Epidermal melanocyte (primary cell): ENCODE data around the gene PIGZ.

Experiments
- DNase-seq: peaks from one replicate; pipeline ENCODE4 v3.0.0; 2011; ENCODE audit warnings: low spot score; ENCODE audit not compliant: insufficient read length

The PIGZ gene, protein sequence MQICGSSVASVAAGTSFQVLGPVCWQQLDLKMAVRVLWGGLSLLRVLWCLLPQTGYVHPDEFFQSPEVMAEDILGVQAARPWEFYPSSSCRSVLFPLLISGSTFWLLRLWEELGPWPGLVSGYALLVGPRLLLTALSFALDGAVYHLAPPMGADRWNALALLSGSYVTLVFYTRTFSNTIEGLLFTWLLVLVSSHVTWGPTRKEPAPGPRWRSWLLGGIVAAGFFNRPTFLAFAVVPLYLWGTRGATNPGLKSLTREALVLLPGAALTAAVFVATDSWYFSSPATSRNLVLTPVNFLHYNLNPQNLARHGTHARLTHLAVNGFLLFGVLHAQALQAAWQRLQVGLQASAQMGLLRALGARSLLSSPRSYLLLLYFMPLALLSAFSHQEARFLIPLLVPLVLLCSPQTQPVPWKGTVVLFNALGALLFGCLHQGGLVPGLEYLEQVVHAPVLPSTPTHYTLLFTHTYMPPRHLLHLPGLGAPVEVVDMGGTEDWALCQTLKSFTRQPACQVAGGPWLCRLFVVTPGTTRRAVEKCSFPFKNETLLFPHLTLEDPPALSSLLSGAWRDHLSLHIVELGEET

DNA sequence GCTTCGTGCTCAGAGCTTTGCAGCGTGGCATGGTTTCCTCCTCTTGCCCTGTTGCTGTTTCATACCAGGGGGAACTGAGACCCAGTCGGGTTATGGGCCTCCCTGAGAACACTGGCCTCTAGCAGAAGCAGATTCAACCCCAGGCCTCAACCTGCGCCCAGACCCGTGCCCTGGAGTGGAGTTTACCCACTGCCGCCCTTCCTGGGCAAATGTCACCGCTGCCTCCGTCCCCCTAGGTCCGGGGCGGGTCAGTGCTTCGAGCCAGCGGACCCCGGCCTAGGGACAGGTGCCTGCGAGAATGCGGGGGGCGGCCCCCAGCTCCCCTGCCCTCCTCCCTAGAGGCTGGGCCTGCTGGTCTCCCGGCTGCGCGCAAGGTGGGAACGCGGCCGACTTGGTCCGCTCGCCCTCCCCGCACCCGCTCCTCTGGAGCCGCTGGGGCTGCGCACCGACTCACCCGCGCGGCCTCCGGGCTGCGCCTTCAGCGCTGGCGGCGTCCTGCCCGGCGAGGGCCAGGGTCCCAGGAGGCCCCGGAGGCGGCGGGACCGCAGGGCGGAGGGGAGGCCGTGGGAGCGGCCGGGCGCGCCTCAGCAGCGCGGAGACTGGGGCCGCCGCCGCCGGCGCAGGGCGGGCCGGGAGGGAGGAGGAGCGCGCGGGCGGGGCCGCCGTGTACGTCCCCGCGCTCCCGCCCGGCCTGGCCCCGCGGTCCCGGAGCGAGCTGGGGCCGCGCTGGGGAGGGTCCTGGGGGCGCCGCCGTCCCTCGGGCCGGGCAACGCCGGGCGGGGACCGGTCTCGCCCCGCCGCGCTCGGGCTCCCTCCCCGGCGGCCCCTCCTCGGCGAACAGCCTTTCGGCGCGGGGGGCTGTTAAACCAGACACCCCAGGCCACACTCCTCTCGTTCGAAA, at the start of gene PIGZ:
TSS of gene PIGZ (minus strand) at position 601 of the 901 bp plus-strand sequence. CDS start 16,802 bp downstream, outside the sequence.
- DNase-seq = no peak

- no peak for DNase-seq
Observed at GRCh38 chr3:197017003-197017402, 48.4 kb upstream of the PIGZ start.

DNA sequence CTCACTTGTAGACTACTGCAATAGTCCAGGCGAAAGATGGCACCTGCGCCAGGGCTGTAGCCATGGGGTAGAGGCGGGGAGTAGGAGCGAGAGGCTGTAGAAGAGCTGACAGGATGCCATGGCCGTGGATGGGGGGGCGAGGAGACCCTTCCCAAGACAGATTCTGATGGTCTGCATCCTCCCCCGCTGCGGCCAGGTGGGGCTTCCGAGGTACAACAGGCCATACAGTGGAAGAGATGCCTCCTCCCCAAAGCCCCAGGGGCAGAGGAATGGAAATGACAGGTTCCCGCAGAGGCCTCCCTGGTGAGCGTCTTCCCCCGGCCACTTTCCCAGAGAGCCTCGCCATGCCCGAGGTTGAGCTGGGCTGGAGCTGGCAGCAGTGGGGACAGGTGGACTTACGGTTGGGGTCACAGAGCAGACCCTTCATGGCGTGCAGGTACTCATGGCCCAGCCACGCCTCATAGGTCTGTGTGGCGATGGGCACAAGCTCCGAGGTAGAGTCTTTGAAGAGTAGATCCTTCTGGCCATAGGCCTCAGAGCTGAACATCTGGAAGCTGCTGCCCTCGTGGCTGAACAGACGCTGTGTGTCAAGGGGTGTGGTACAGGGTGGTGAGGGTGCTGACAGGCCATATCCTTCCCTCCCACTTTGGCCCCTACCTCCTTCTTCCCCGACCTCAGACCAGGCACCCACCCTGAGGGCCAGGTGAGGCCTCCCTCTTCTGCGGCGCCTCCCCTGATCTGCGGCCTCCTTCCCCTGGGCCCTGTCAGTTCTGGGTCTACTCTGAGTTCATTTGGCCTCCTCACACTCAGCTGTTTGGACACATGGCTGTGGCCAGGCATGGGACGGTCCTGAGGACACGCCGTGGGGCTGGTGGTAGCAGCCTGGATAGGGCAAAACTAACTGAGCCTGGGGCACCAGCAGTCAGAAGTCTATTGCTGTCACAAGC, 47.4 kb upstream of the PIGZ start:
- no peak for DNase-seq

DNA sequence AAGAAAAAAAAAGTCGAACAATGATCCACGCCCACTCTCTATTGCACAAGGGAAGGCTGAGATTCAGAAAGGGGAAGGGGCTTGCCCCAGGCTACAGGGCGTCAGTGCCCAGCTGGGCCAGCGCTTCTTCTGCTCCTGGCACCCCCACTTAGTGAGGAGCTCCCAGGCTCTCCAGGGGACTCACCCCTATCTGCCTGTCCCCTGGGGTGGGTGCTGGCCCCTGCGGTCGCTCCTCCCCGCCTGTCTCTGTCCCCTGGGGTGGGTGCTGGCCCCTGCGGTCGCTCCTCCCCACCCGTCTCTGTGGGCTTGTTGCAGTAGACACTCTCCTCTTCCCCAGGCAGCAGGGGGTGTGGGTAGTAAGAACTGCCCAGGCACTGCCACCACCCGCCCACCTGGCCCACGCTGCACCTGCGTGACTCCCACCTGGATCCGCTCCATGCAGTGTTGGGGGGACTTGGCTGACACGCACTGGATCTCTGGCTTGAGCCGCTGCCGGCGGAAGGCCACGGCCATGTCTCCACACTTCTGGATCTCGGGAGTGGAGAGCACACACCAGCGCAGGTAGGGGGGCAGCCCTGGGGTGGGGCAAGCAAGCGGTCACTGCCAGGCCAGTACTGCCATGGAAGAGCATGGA, 46.4 kb upstream of the PIGZ start:
- no peak for DNase-seq

DNA sequence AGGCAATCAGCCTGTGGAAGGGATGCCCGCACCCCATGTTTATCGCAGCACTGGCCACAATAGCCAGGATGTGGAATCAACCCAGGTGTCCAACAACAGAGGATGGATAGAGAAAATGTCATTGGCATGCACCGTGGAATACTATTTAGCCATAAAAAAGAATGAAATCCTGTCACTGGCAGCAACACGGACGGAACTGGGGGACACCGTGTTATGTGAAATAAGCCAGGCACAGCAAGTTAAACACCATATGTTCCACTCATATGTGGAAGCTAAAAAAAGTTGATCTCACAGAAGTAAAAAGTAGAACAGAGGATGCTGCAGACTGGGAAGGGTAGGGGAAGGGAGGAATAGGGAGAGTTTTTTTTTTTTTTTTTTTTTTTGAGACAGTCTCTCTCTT, 45.4 kb upstream of the PIGZ start:
- no peak for DNase-seq

GRCh38 chr3:197012540-197012883, 43.9 kb upstream of the PIGZ start:
- no peak for DNase-seq

GRCh38 chr3:197011780-197012539, 43.3 kb upstream of the PIGZ start:
- no peak for DNase-seq

DNA sequence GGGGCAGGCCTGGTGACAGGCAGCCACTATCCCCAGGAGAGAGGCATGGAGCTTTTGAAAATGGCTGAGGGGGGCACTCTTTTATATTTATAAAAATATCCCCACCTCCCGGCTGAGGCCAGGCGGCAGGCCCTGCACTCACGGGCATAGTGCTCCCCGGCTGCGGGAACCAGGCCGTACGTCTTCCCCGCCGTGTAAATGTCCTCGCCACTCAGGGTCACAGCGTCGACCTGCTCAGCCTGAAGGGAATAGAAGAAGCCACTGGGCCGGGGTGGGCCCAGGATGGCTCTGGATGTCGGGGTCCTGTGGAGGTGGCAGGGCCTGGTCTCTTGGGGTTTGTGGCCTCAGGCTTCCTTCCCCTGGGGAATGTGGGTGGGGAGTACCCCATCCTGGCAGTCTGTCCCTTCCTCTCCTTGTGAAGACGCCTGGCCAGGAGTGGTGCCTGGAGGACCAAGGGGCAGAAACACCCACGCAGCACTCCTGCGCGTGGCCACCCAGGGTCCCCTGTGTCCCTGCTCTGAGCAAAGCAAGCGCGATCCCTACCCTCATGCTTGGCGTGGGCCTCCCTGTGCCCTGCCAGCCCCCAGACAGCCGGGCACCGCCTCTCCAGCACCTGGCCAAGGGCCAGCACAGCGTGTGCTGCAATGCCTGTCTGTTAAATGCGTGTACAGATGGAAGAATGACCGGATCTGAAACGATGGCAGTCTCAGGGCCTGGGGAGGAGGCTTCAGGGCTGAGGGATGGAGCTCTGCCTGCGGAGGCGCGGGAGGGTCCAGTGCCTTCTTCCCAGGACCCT, 42.1 kb upstream of the PIGZ start:
- no peak for DNase-seq

DNA sequence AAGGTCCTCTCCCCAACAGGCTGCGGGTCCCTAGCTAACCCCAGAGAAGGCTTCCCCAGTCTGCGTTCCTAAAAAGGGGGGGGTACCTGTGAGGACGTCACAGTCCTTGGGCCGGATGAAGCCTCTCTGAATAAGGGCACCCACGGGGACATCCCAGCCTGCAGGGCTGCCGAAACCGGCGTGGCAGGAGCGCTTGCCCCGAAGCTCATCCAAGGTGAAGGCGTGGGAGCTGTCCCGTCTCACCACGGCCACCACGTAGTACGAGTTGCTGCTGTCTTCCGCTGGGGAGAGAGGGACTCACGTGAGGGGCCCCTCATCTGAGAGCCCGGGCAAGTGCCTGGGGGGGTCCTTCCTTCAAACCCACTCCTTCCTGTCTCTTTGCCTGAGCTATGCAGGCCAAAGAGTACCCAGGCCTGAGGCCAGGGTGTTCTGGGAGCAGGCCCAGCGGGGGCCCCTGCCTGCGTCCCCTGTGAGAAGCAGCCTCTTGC, 40.9 kb upstream of the PIGZ start:
- DNase-seq = no peak

DNA sequence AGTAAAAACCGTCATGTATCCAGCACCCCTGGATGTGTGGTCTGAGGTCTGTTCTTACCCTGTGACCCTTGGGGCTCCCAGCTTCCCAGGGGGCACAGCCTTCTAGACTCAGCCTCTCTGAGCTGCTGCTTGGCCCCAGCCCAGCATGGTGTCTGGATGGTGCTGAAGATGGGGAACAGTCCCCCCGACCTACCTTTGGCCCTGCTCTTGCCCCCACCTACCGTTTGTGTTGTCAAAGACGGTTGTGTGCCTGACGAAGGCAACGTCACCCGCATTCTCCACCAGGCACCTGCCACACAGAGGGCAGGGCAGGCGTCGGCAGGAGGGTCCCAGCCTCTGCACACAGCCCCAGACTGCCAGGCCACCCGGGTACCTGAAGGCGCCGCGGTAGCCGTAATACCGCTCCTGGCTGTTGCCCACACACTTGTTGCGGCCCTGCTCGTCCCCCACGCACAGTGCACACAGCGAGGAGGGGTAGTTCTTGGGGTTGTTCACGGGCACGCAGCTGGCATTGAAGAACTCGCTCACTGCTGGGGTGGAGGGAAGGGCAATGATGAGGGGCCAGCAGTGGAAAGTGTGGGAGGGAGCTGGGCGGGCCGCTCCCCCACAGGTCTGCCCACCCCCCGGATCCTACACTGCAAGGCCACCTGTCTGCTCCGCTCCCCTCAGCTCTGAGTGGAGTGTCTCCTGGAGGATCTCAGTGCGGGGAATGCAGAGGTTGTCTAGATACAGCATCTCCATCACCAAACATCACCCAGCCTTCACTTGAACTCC, 40.0 kb upstream of the PIGZ start:
- no peak for DNase-seq

- DNase-seq = no peak
Observed at GRCh38 chr3:197007953-197008352, 39.3 kb upstream of the PIGZ start.

- no peak for DNase-seq
Observed at GRCh38 chr3:197007296-197007940, 38.8 kb upstream of the PIGZ start.

DNA sequence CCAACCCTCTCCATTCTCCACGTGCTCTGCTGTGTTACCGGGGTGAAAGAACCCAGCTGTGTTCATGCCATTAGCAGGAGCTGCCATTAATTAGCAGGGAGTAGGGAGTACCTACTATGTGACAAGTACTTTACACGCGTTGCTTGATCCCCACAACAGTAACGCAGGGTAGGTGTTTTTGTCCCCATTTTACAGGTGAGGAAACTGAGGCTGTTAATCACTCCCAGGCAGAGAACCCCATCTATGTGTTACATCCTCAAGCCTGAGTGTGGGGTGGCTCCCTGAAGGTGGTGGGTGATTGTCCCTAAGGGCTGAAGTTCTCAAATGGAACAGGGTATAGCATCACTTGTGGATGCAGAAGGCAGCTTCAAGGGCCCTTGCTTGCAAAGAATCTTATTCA, 38.2 kb upstream of the PIGZ start:
- DNase-seq = no peak

- DNase-seq = no peak
Observed at GRCh38 chr3:197006446-197006845, 37.8 kb upstream of the PIGZ start.

DNA sequence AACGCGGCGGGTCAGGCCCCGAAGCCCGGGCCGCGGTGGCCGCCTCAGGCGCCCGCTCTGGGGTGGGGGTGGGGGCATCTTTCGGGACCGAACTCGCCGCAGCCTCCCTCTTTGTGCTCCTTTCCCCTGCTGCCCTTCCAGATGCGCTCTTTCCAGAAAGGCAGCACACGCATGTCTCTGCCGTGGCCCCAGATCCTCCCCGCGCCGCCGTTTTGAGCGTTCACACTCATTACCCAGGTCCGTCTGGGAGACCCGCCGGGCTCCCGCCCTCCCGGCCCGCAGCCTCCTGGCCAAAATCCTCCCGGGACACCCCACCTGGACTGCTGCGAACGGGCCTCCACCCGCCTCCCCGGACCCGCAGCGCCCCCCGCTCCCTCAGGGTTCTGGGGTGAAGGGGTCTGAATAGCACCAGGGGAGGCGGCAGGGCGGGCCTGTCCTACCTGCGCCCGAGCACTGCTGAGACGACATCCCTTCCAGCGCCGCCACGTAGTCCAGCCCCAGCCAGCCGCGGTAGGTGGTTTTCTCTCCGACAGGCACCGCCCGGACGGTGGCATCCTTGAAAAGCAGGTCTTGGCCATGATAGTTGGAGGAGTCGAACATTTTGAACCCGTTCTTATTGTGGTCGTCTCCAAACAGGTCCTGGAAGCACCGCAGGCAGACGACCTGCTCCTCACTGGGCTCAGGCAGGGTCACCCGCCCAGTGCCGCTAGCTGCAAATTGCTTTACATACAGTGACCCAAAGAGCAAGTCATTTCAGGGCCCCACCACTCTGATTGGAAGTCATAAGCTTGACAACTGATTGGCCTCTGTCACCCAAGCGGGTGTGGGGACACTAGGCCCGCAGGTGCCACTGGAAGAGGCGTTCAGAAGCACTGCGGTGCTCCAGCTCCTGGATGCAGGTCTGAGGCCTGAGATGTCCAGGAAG, 35.1 kb upstream of the PIGZ start:
- DNase-seq = no peak

DNA sequence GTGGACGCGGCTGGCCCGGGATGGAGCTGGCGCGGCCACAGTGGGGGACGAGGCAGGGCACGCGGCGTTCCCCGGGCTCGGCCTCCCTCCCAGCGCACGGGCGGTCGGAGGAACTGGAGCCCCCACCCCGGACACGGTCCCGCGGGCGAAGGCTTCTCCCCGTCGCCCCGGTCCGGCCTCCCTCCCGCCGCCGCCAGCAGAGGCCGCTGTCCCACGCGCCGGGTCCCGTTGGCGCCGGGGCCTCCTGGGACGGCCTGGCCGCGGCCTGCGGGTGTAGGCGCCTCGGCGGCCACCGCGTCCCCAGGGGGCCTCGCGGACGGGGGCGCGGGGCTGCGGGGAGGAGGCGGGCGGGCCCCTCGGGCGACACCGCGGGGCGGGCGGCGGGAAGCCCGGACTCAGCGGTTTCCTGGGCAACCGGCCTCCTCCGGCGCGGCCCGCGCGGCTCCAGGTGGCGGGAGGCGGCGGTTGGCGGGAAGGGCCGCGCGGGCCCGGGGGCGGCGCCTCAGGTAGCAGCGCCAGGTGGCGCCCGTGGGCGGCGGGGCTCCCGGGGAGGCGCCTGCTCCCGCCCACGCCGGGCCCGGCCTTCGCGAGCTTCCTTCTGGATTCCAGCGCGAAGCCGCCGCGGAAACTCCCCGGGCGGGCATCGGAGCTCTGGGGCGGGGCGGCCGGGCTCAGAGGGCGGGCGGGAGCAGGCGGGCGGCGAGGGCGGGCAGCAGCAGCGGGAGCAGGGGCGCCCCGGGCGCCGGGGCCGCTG, 34.2 kb upstream of the PIGZ start:
- peak; percentile 89 for DNase-seq
